Activated T-helper 2 cell treated with anti-CD3 and anti-CD28 coated beads, Interferon-gamma antibody, Interleukin-2, Interleukin-4, amounts not matched to agents 10 μg/mL and 5 μg/mL and 100 μg/mL, durations not matched to agents 14 hours and 24 hours and 36 hours (primary cell): Measurements from ENCODE around the gene CHORDC1. TPM values are rescaled to one million over a fixed set of nuclear protein-coding genes. Genes with fewer than 3 reads are reported as not detected.

Source experiments
- DNase-seq: peaks from one replicate; pipeline ENCODE4 v3.0.0; 2021; ENCODE audit warnings: low spot score
- H3K27ac Mint-ChIP-seq: one replicate; pipeline ENCODE4 v1.8.0; 2021; ENCODE audit warnings: mixed read lengths
- H3K27me3 Mint-ChIP-seq: one replicate; pipeline ENCODE4 v1.8.0; 2021; ENCODE audit warnings: low read depth, mixed read lengths
- H3K36me3 Mint-ChIP-seq: one replicate; pipeline ENCODE4 v1.8.0; 2021; ENCODE audit warnings: low read depth, mixed read lengths
- H3K4me1 Mint-ChIP-seq: one replicate; pipeline ENCODE4 v1.8.0; 2021; ENCODE audit warnings: low read depth, mixed read lengths
- H3K4me3 Mint-ChIP-seq: one replicate; pipeline ENCODE4 v1.8.0; 2021; ENCODE audit warnings: low read depth, mild to moderate bottlenecking, moderate library complexity, mixed read lengths
- H3K9me3 Mint-ChIP-seq: one replicate; pipeline ENCODE4 v1.8.0; 2021; ENCODE audit warnings: mixed read lengths
- intact Hi-C: fragments of 100-400 bp; cut with micrococcal nuclease; formaldehyde crosslinking; loops from one replicate; pipeline ENCODE4 v1.15.1; 2023
- total RNA-seq: library from RNA; stranded (reverse); gene quantifications from 2 replicates; pipeline ENCODE4 v1.2.3, GENCODE V29; 2022

CHORDC1 gene
- total RNA-seq, 1 donor from 2014 or later: 109 TPM

GRCh38 chr11:90237004-90237403, 14.2 kb upstream of the CHORDC1 start:
- H3K4me1 Mint-ChIP-seq: no peaks in the 10 kb centered on the region
- H3K4me3 Mint-ChIP-seq: no peak overlapping the region
- H3K9me3 Mint-ChIP-seq: no peaks in the 10 kb centered on the region
- peaks cover 17% of the 10 kb centered on the region for H3K27me3 Mint-ChIP-seq
- H3K36me3 Mint-ChIP-seq: no peaks in the 10 kb centered on the region
- H3K27ac Mint-ChIP-seq: no peak overlapping the region
- intact Hi-C loops: no loop called here
- no peak for DNase-seq

- Mint-ChIP-seq H3K27me3 (peaks cover 28% of the 10 kb centered on the region), H3K9me3 (no peaks in the 10 kb centered on the region), H3K27ac (no peak overlapping the region), H3K4me1 (no peaks in the 10 kb centered on the region), H3K36me3 (no peaks in the 10 kb centered on the region), H3K4me3 (no peak overlapping the region)
- intact Hi-C loops: no loop called here
- DNase-seq: no peak
Measured at GRCh38 chr11:90235526-90235925, 12.7 kb upstream of the CHORDC1 start.

- Mint-ChIP-seq H3K4me3 (no peak overlapping the region), H3K36me3 (no peaks in the 10 kb centered on the region), H3K27ac (no peak overlapping the region), H3K4me1 (no peaks in the 10 kb centered on the region), H3K27me3 (peaks cover 30% of the 10 kb centered on the region), H3K9me3 (no peaks in the 10 kb centered on the region)
- DNase-seq: no peak
- intact Hi-C loops: no loop called here
Measured at GRCh38 chr11:90234977-90235376, 12.1 kb upstream of the CHORDC1 start.

- Mint-ChIP-seq H3K27ac (no peak overlapping the region), H3K4me1 (no peaks in the 10 kb centered on the region), H3K9me3 (no peaks in the 10 kb centered on the region), H3K36me3 (no peaks in the 10 kb centered on the region), H3K27me3 (peaks cover 21% of the 10 kb centered on the region), H3K4me3 (no peak overlapping the region)
- intact Hi-C loops: loop anchor here (5.0 kb wide), 1 partner anchor 37 kb away; no protein-coding TSS in a partner anchor
- DNase-seq: no peak
Measured at GRCh38 chr11:90229791-90230190, 6.9 kb upstream of the CHORDC1 start.

- no peaks in the 10 kb centered on the region for H3K9me3 Mint-ChIP-seq
Measured at GRCh38 chr11:90228056-90228455, 5.2 kb upstream of the CHORDC1 start.

GRCh38 chr11:90223248-90223585, 368 bp upstream of the CHORDC1 start:
- intact Hi-C loops: loop anchor here (2.0 kb wide), 1 partner anchor 18 kb away; no protein-coding TSS in a partner anchor
- Mint-ChIP-seq H3K27ac (peak overlapping the region; percentile 87), H3K4me3 (peak overlapping the region; percentile 95), H3K36me3 (peaks cover 38% of the 10 kb centered on the region), H3K9me3 (no peaks in the 10 kb centered on the region), H3K27me3 (no peaks in the 10 kb centered on the region), H3K4me1 (peaks cover 39% of the 10 kb centered on the region)
- DNase-seq: no peak

More at GRCh38 chr11:90228056-90228455, 5.2 kb upstream of the CHORDC1 start:
- no peaks in the 10 kb centered on the region for H3K36me3 Mint-ChIP-seq
- H3K27ac Mint-ChIP-seq: no peak overlapping the region
- no peak for DNase-seq
- peaks cover 21% of the 10 kb centered on the region for H3K27me3 Mint-ChIP-seq
- H3K4me1 Mint-ChIP-seq: peaks cover 9% of the 10 kb centered on the region
- H3K4me3 Mint-ChIP-seq: no peak overlapping the region
- intact Hi-C loops: loop anchor here (5.0 kb wide), 1 partner anchor 36 kb away; no protein-coding TSS in a partner anchor

GRCh38 chr11:90221803-90222458, 918 bp downstream of the CHORDC1 start:
- peak overlapping the region; percentile 94 for H3K27ac Mint-ChIP-seq
- H3K36me3 Mint-ChIP-seq: peaks cover 42% of the 10 kb centered on the region
- intact Hi-C loops: loop anchor here (2.0 kb wide), 1 partner anchor 17 kb away; no protein-coding TSS in a partner anchor
- peak overlapping the region; percentile 95 for H3K4me3 Mint-ChIP-seq
- peaks cover 43% of the 10 kb centered on the region for H3K4me1 Mint-ChIP-seq
- H3K9me3 Mint-ChIP-seq: no peaks in the 10 kb centered on the region
- no peaks in the 10 kb centered on the region for H3K27me3 Mint-ChIP-seq
- DNase-seq: no peak

GRCh38 chr11:90220391-90220790, 2.5 kb downstream of the CHORDC1 start:
- no peak for DNase-seq
- H3K9me3 Mint-ChIP-seq: no peaks in the 10 kb centered on the region
- H3K4me3 Mint-ChIP-seq: peak overlapping the region; percentile 95
- H3K36me3 Mint-ChIP-seq: peaks cover 49% of the 10 kb centered on the region
- intact Hi-C loops: no loop called here
- H3K27ac Mint-ChIP-seq: peak overlapping the region; percentile 15
- H3K27me3 Mint-ChIP-seq: no peaks in the 10 kb centered on the region
- H3K4me1 Mint-ChIP-seq: peaks cover 48% of the 10 kb centered on the region

GRCh38 chr11:90219438-90219837, 3.4 kb downstream of the CHORDC1 start:
- Mint-ChIP-seq H3K27ac (no peak overlapping the region), H3K9me3 (no peaks in the 10 kb centered on the region), H3K4me1 (peaks cover 48% of the 10 kb centered on the region), H3K4me3 (no peak overlapping the region), H3K36me3 (peaks cover 52% of the 10 kb centered on the region), H3K27me3 (no peaks in the 10 kb centered on the region)
- DNase-seq: no peak
- intact Hi-C loops: no loop called here

- Mint-ChIP-seq H3K27ac (no peak overlapping the region), H3K4me1 (peaks cover 42% of the 10 kb centered on the region), H3K9me3 (no peaks in the 10 kb centered on the region), H3K36me3 (peaks cover 55% of the 10 kb centered on the region), H3K4me3 (no peak overlapping the region), H3K27me3 (no peaks in the 10 kb centered on the region)
- DNase-seq: no peak
- intact Hi-C loops: no loop called here
Measured at GRCh38 chr11:90218606-90219005, 4.2 kb downstream of the CHORDC1 start.

GRCh38 chr11:90216611-90217010, 6.2 kb downstream of the CHORDC1 start:
- H3K4me1 Mint-ChIP-seq: peaks cover 35% of the 10 kb centered on the region
- intact Hi-C loops: no loop called here
- no peak overlapping the region for H3K4me3 Mint-ChIP-seq
- no peaks in the 10 kb centered on the region for H3K27me3 Mint-ChIP-seq
- H3K9me3 Mint-ChIP-seq: no peaks in the 10 kb centered on the region
- DNase-seq: no peak
- H3K36me3 Mint-ChIP-seq: peaks cover 63% of the 10 kb centered on the region
- H3K27ac Mint-ChIP-seq: no peak overlapping the region

- Mint-ChIP-seq H3K36me3 (peaks cover 54% of the 10 kb centered on the region), H3K27me3 (no peaks in the 10 kb centered on the region), H3K27ac (no peak overlapping the region), H3K9me3 (no peaks in the 10 kb centered on the region), H3K4me3 (no peak overlapping the region), H3K4me1 (peaks cover 11% of the 10 kb centered on the region)
- DNase-seq: no peak
- intact Hi-C loops: no loop called here
Measured at GRCh38 chr11:90213322-90213721, 9.5 kb downstream of the CHORDC1 start.

GRCh38 chr11:90208857-90209256, 14.0 kb downstream of the CHORDC1 start:
- Mint-ChIP-seq H3K36me3 (peaks cover 68% of the 10 kb centered on the region), H3K27ac (no peak overlapping the region), H3K27me3 (no peaks in the 10 kb centered on the region)

More at GRCh38 chr11:90208857-90209256, 14.0 kb downstream of the CHORDC1 start:
- Mint-ChIP-seq H3K4me3 (no peak overlapping the region), H3K9me3 (no peaks in the 10 kb centered on the region), H3K4me1 (peaks cover 6% of the 10 kb centered on the region)
- no peak for DNase-seq
- intact Hi-C loops: no loop called here
